ENCODE results near the gene HCN1. TPM values are rescaled to one million over a fixed set of nuclear protein-coding genes. Genes with fewer than 3 reads are reported as not detected.

Gene HCN1
- total and polyA plus RNA-seq, 12 donors, result 0.05 to 0.20 (median 0.07) TPM; not detected in 3

- TF ChIP-seq CTCF (IDR thresholded peaks at IDR 0.05), result no peak
- Histone ChIP-seq H3K9me3 (no peaks in the 10 kb centered on the region), H3K4me3 (no peak overlapping the region), H3K27ac (no peak overlapping the region), H3K36me3 (no peaks in the 10 kb centered on the region), H3K27me3 (peaks cover 0 to 13% (median 0%) of the 10 kb centered on the region in 7 donors), H3K4me1 (no peaks in the 10 kb centered on the region)
- no peak for DNase-seq
- ATAC-seq, result no peak
- intact Hi-C loops (cut with DNase I), result no loop called here
These were observed 12.1 kb downstream of the HCN1 start for GRCh38 chr5:45684118-45684517.

DNA sequence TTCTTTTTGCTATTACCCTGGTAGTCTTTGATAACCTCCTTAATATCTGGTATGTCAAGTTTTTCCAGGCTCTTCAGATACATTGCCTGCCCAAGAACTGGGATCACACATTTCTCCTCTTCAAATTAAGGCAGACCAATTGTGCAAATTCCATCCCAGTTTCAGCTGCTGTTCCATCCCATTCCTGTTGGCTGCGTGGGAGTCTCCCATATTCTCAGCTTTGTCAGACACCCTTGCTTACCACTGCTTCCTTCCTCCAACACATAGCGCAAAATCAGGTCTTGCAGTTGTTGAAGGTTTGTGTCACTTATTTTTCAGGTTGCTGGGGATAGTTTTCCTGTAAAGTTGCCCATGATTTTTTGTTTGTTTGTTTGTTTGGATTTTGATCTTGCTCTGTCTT is 15.2 kb downstream of the HCN1 start:
- DNase-seq (no peak), ATAC-seq (no peak)
- Histone ChIP-seq H3K4me3 (no peak overlapping the region), H3K36me3 (no peaks in the 10 kb centered on the region), H3K4me1 (no peaks in the 10 kb centered on the region), H3K27me3 (no peaks in the 10 kb centered on the region), H3K9me3 (no peaks in the 10 kb centered on the region), H3K27ac (no peak overlapping the region)
- intact Hi-C loops (cut with DNase I), result no loop called here
- WGBS, 2 donors, result 76 to 78% methylated on average over 2 of the region's 2 CpGs
- no peak for TF ChIP-seq CTCF (IDR thresholded peaks at IDR 0.05)

GRCh38 chr5:45677524-45677923 is 18.7 kb downstream of the HCN1 start:
- ATAC-seq, result no peak
- no peaks in the 10 kb centered on the region for H3K36me3 ChIP-seq
- H3K9me3 ChIP-seq, result no peaks in the 10 kb centered on the region
- 46% methylated on average over 2 of the region's 2 CpGs for WGBS, 2 donors
- TF ChIP-seq CTCF (IDR thresholded peaks at IDR 0.05), result no peak
- H3K27ac ChIP-seq, result no peak overlapping the region
- no peaks in the 10 kb centered on the region for H3K4me1 ChIP-seq
- H3K4me3 ChIP-seq, result no peak overlapping the region
- DNase-seq, result no peak
- H3K27me3 ChIP-seq, result no peaks in the 10 kb centered on the region
- intact Hi-C loops (cut with DNase I), result no loop called here

GRCh38 chr5:45672271-45672670 is 23.9 kb downstream of the HCN1 start:
- intact Hi-C loops (cut with DNase I), result no loop called here
- 61 to 65% methylated on average over 4 of the region's 4 CpGs for WGBS, 2 donors

More at GRCh38 chr5:45672271-45672670, 23.9 kb downstream of the HCN1 start:
- no peaks in the 10 kb centered on the region for H3K4me1 ChIP-seq
- DNase-seq (no peak), ATAC-seq (no peak)
- H3K36me3 ChIP-seq, result no peaks in the 10 kb centered on the region
- no peaks in the 10 kb centered on the region for H3K27me3 ChIP-seq
- H3K27ac ChIP-seq, result no peak overlapping the region
- no peaks in the 10 kb centered on the region for H3K9me3 ChIP-seq
- no peak for TF ChIP-seq CTCF (IDR thresholded peaks at IDR 0.05)
- no peak overlapping the region for H3K4me3 ChIP-seq
